ENCODE data around the gene NPPA. TPM values are rescaled to one million over a fixed set of nuclear protein-coding genes. Genes with fewer than 3 reads are reported as not detected.

The NPPA gene
- total RNA-seq, 1 donor from 2014 or later = 1,100 TPM

DNA sequence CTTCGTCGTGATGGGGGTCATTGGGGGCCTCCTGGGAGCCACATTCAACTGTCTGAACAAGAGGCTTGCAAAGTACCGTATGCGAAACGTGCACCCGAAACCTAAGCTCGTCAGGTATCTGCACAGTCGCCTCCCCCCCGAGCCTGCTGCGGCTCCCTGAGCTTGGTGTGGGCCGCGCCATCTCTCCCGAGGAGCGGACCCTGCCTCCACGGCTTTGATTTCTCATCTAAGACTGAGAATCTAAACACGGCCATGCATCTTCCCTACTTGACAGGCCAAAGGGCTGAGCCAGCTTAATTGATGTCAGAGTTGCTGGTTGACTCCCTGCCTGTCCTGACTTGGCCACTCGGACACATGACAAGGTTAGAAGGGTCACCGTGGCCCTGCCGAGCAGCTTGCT, 19.1 kb downstream of the NPPA start:
- DNase-seq = no peak
- TF ChIP-seq, protein P1, sequence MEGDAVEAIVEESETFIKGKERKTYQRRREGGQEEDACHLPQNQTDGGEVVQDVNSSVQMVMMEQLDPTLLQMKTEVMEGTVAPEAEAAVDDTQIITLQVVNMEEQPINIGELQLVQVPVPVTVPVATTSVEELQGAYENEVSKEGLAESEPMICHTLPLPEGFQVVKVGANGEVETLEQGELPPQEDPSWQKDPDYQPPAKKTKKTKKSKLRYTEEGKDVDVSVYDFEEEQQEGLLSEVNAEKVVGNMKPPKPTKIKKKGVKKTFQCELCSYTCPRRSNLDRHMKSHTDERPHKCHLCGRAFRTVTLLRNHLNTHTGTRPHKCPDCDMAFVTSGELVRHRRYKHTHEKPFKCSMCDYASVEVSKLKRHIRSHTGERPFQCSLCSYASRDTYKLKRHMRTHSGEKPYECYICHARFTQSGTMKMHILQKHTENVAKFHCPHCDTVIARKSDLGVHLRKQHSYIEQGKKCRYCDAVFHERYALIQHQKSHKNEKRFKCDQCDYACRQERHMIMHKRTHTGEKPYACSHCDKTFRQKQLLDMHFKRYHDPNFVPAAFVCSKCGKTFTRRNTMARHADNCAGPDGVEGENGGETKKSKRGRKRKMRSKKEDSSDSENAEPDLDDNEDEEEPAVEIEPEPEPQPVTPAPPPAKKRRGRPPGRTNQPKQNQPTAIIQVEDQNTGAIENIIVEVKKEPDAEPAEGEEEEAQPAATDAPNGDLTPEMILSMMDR (IDR thresholded peaks at IDR 0.05; ENCODE audit: borderline replicate concordance) = no peak
- Histone ChIP-seq H3K36me3 (peaks cover 97% of the 10 kb centered on the region), H3K27me3 (ENCODE audit: low read depth) (no peaks in the 10 kb centered on the region), H3K4me1 (no peaks in the 10 kb centered on the region), H3K4me3 (no peak overlapping the region), H3K27ac (replicated peaks) (no peak overlapping the region), H3K9me3 (replicated peaks) (no peaks in the 10 kb centered on the region)
- intact Hi-C loops (cut with micrococcal nuclease) = no loop called here

DNA sequence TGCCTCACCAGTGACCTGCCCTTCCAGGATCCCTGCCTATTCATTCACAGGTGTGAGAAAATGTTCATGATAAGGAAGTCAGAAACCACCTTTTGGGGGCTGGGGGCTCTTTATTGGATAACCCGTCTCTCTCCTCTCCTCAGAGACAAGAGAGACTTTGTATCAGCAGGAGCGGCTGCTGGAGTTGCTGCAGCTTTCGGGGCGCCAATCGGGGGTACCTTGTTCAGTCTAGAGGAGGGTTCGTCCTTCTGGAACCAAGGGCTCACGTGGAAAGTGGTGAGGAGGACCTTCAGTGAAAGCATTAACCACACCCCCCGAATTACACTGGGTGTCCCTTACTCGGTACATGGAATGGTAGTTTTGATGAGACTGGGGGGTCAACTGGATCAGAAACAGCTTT, 20.6 kb downstream of the NPPA start:
- H3K4me1 ChIP-seq = peaks cover 7% of the 10 kb centered on the region
- H3K4me3 ChIP-seq = no peak overlapping the region
- no peak for DNase-seq
- intact Hi-C loops (cut with micrococcal nuclease) = no loop called here
- H3K9me3 ChIP-seq (replicated peaks) = no peaks in the 10 kb centered on the region
- TF ChIP-seq, protein P1 (IDR thresholded peaks at IDR 0.05; ENCODE audit: borderline replicate concordance) = no peak
- H3K27me3 ChIP-seq (ENCODE audit: low read depth) = no peaks in the 10 kb centered on the region
- H3K36me3 ChIP-seq = peaks cover 97% of the 10 kb centered on the region
- no peak overlapping the region for H3K27ac ChIP-seq (replicated peaks)

DNA sequence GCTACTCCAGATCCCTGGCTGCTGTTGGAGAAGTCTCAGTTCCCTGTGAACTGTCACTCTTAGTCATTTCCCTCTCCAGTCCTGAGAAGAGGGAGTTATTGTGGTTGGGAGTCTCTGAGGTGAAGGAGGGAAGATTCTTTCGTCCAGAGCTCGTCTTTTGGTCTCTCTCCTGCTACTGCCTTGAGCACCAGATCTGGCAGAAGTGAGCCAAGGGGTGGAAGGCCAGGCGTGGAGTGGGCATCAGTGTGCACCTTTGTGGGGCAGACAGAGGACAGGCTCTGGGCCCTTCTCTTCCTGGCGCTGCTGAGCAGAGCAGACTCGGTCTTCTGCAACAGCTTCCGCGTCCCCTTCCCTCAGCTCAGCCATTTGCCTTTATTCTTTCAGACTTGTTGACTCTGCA, 22.5 kb downstream of the NPPA start:
- Histone ChIP-seq H3K36me3 (peaks cover 99% of the 10 kb centered on the region), H3K27ac (replicated peaks) (no peak overlapping the region), H3K27me3 (ENCODE audit: low read depth) (no peaks in the 10 kb centered on the region), H3K4me1 (peaks cover 12% of the 10 kb centered on the region), H3K9me3 (replicated peaks) (no peaks in the 10 kb centered on the region), H3K4me3 (no peak overlapping the region)
- DNase-seq = no peak
- TF ChIP-seq, protein P1 (IDR thresholded peaks at IDR 0.05; ENCODE audit: borderline replicate concordance) = no peak
- intact Hi-C loops (cut with micrococcal nuclease) = no loop called here

DNA sequence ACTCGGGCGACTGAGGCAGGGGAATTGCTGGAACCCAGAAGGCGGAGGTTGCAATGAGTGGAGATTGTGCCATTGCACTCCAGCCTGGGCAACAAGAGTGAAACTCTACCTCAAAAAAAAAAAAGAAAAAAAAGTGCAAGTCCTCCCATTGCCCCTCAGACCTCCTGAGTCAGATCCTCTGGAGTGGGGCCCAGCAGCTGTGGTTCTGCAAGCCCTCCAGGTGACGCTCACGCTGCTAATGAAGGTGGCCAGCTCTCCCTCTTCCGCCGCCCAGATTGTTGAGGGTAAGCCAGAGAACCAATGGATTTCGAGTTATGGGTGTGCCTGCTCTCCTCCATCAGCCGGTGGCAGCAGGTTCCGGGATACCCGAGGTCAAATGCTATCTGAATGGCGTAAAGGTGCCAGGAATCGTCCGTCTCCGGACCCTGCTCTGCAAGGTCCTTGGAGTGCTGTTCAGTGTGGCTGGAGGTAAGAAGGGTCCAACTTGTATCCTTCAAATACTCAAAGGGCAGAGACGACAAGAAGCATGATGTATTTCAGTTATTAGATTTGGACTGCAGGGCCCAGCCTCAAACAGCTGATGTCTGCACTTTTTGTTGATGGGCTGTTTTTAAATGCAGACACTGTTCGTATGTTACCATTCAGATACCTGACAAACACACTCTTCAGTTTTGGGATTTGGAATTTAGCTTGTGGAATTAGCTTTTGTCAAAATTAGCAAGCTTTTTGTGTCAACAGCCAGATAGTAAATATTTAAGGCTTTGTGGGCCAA, 24.0 kb downstream of the NPPA start:
- Histone ChIP-seq H3K4me3 (no peak overlapping the region), H3K27me3 (ENCODE audit: low read depth) (no peaks in the 10 kb centered on the region), H3K27ac (replicated peaks) (no peak overlapping the region), H3K4me1 (peaks cover 12% of the 10 kb centered on the region), H3K36me3 (peaks cover 100% of the 10 kb centered on the region), H3K9me3 (replicated peaks) (no peaks in the 10 kb centered on the region)
- intact Hi-C loops (cut with micrococcal nuclease) = no loop called here
- TF ChIP-seq, protein P1 (IDR thresholded peaks at IDR 0.05; ENCODE audit: borderline replicate concordance) = no peak
- DNase-seq = no peak

DNA sequence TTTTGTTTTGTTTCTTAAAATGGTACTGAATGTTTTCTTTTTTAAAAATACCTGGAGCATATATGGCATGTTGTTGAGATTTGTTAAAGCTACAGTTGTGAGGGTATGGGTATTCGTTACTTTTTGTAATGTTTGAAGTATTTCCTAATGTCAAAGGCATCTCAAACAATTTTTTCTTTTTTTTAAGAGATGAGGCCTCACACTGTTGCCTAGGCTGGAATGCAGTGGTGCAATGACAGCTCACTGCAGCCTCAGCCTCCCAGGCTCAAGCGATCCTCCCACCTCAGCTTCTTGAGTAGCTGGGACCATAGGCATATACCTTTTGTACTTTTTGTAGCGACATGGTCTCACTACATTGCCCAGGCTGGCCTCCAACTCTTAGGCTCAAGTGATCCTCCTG, 25.5 kb downstream of the NPPA start:
- Histone ChIP-seq H3K27ac (replicated peaks) (peak overlapping the region; percentile 51), H3K36me3 (peaks cover 100% of the 10 kb centered on the region)
- intact Hi-C loops (cut with micrococcal nuclease) = no loop called here

More for the DNA sequence above, 25.5 kb downstream of the NPPA start:
- TF ChIP-seq, protein P1 (IDR thresholded peaks at IDR 0.05; ENCODE audit: borderline replicate concordance) = no peak
- Histone ChIP-seq H3K4me3 (no peak overlapping the region), H3K27me3 (ENCODE audit: low read depth) (no peaks in the 10 kb centered on the region), H3K4me1 (peaks cover 12% of the 10 kb centered on the region), H3K9me3 (replicated peaks) (no peaks in the 10 kb centered on the region)
- no peak for DNase-seq

Measured in left ventricle myocardium inferior (tissue), 1 donor.